NOMO-1 treated with DMSO at 0.1 percent for 48 hours (cell line): ENCODE results near the gene CETP.
"Not testable (repeated sequence)": the region's sequence is repeated elsewhere in the genome, so short reads cannot be mapped to it uniquely, and the experiment has no call there.

ENCODE experiments used
- DNase-seq: peaks from one replicate; lab custom pipeline; 2025; ENCODE audit not compliant: unreplicated experiment; lab: John Stamatoyannopoulos, UW

The CETP gene

GRCh38 chr16:56997264-56997663 lies 35.5 kb downstream of the CETP start:
- no peak for DNase-seq

DNA sequence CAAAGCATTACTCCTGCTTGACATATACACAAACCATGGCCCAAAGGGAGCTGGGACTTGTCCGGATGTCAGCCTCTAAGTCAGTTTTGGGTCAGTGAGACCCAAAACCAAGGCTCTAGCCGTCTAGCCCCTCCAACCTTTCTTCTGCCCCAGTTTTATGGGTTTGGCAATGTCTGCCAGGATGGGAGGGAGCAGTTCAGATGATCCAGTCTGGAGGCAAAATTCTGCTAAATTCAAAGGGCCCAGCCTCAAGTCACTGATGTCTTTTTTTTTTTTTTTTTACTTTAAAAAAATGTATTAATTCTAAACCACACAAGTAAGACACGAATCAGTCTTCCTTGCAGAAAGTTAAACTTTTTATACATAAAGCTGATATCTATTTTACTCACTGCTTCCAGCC lies 36.2 kb downstream of the CETP start:
- no peak for DNase-seq

DNA sequence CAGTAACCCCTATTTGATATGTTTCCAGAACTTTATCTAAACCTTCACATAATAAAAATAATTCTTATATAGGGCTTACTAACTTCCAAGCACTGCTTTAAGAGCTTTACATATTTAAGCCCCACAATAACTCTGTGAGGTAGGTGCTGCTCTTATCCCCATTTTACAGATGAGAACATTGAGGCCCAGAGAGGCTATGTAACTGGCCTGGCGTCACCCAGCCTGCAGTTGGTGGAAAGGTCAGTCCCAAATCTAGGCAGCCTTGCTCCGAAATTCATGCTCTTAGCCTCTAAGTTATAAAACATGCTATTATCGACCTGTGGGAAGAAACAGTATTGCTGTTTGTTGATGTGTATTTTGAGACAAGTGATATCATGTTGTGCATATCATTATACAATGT lies 36.6 kb downstream of the CETP start:
- DNase-seq = no peak

GRCh38 chr16:56998861-56999260 lies 37.1 kb downstream of the CETP start:
- no peak for DNase-seq

DNA sequence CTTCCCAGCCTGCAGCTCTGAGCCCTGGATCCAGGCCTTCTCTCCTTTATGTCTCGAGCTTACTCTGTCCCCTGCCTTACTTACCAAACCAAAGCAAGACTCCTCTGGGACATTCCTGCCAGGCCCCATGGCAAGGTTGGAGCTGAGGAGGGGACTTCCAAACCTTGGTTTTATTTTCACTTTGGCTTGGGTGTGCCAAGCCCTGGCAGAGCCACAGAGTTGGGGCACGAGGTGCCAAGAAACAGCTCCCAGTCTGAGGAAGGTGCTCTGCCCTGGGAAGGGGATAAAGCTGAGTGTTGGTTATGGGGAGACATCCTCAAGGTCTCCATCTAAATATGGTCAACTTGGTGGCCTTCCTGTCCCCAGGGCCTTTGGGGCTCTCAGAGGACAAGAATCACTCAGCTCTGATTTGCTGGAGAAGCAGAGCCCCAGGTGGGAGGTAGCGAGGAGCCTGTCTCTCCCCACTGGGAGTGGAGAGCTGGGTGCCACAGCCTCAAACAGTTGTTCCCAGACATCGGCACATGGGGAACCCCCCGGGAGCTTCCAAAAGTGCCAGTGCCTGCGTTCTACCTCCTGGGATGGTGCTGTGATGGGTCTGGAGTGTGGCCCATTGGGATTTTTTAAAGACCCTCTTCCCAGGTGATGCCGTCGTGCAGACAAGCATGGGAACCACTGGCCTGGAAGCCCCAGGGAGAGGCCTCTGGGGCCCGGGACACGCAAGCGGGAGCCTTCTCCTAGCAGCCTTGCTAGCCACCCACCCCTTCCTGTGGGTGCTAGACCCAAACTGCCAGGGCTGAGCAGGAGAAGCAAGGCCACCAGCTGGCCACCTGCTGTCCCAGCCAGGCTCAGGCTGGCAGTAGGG lies 37.9 kb downstream of the CETP start:
- DNase-seq = no peak

GRCh38 chr16:57000271-57001025 lies 38.7 kb downstream of the CETP start:
- no peak for DNase-seq

DNA sequence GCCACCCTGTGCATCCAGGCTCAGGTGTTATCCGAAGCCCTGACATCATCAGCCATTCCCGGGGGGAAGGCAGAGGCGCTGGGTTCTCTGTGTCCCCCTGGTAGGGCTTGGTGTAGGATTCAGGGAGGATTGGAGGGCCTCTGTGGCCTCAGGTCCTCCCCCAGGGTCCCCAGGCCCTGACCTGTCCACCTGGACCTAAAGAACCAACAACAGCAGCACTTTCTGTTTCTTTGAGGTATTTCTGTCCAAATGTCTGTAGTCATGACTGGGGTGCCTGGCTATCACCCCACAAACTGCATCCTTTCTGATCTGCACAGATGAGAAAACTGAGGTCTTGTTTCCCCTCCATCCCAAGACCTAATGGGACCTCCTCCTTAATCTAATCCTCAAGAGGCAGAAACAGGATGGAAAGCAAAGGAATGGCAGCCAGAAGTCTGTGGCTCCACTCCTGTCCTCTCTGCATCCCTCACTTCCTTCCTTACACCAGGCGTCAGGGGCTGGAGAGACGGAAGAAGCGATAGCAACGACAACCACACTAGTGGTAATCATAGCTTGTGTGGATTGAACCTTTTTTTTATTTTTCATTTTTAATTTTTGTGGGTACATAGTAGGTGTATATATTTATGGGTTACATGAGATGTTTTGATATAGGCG lies 39.4 kb downstream of the CETP start:
- no peak for DNase-seq

DNA sequence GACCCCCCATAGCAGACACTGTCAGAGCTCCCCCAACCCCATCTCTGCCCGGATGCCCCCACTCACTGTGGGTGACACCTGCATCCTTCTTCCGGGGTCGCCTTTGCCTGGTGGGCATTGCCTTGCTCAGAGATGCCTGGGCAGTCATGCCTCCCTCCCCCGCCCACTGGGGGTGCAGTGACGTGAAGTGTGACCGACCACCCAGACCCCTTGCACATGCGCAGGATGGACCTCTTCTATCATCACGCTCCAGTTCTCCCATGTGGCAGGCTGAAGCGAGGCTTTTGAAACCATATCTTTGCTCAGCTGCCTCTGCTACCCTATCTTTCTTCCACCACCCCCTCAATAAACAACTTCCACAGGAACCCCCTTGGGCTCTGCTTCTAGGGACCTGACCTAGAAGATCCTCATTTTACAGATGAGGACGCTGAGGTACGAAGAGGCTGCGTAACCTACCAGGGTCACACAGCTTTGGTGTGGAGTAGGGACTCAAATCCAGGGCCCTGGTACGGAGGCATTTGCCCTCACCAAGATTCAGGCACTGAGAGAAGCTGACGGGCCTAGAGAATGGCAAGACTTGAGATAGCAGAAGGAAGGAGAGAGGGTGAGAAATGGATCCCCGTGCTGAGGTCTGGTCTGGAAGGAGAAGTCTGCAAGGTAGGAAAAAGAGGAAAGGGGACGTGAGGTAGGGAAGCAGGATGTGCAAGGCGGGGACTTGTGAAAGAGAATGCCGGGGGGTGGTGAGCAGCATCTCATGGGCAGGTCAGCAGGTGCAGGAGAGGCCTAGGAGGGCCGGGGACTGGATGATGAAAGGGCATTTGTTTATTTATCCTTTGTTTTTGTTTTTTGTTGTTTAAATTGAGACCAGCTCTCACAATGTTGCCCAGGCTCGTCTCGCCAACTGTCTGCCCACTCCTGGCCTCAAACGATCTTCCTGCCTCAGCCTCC lies 42.0 kb downstream of the CETP start:
- DNase-seq = no peak

DNA sequence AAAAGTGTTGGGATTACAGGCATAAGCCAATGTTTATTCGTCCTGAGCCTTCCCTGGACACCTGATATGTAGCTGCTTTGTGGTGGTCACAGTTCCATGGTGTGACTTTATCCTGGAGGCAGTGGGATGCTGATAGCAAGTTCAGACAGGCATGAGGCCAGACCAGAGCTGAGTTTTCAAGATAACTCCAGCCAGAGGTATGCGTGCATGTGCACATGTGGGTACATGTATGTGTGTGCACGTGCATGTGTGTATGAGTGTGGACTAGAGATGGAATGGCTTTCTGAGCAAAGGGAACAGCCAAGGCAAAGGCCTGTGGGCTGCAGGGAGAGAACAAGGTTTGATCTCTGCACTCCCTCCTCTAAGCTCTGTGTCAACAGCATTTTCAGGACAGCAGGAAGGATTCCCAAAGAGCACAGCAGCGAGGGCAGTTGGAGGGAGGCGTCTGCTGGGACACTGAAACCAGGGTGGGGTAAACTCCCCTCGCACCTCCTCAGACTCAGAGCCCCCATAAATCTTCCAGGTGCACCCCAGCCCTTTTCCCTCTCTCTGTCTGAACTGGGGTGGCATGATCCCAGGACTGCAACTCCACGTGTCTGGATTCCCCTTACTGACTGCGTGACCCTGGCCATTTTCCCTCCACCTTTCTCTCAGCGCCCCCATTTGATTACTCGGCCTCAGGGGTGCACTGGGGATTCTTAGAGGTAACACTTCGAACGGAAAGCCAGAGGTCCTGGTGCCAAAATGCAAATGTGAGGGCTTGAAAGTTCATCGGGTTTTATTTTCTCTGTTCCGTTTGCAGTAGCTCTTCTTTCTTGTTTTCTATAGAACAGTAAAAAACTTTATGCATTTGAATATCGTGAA lies 42.9 kb downstream of the CETP start:
- no peak for DNase-seq

GRCh38 chr16:57005597-57005996 lies 43.8 kb downstream of the CETP start:
- not testable (repeated sequence) for DNase-seq

DNA sequence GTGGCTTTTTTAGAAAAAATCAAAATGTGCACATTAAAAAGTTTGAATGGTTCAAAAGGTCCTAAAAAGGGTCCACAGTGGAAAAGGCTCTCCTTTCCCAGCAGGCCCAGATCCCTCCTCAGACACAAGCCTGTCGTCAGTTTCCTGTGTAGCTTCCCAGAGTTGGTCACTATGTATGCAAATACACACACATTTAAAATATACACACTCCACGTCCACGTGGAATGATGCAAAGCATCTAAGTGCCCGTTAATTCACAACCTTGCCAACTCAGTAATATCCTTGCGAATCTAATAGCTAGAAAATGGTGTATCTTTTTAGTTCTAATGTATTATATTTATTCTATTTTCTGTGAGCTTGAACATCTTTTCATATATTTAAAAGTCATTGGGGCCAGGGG lies 45.3 kb downstream of the CETP start:
- no peak for DNase-seq

DNA sequence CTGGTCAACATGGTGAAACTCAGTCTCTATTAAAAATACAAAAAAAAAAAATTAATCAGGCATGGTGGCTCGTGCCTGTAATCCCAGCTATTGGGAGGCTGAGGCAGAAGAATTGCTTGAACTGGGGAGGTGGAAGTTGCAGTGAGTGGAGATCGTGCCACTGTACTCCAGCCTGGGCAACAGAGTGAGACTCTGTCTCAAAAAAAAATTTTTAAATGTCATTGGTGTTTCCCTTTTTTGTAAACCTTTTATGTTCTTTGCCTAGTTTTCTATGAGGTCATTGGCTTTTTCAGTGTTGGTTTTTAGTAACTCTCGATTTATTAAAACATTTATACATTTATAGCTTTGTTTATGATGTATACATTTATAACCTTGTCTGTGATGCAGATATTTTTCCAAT lies 45.8 kb downstream of the CETP start:
- no peak for DNase-seq

- DNase-seq = no peak
Measured at GRCh38 chr16:57008440-57008839, 46.7 kb downstream of the CETP start.

DNA sequence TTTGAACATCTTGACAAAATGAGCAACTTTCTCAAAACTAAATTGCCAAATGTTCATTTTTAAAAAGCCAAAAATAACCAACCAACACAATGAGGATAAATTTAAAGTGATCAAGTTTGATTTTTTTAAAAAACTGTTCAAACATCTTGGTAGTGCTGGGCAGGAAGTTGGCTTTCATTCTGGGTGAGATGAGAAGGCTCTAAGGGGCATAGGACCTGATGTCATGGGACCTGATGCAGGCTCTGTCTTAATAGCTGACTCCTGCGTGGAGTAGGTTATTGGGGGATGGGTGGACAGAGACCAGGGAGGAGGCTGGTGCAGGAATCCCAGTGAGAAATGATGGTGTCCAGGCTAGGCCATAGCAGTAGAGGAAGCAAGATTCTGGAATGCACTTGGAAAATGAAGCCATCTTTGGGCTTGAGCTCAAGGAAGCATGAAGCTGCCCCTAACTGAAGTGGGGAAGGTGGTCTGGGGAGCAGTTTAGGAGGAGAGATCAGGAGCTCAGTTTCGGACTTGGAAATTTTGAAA lies 48.0 kb downstream of the CETP start:
- no peak for DNase-seq

GRCh38 chr16:57012353-57012752 lies 50.6 kb downstream of the CETP start:
- DNase-seq = no peak

- no peak for DNase-seq
Measured at GRCh38 chr16:57013229-57013628, 51.5 kb downstream of the CETP start.

DNA sequence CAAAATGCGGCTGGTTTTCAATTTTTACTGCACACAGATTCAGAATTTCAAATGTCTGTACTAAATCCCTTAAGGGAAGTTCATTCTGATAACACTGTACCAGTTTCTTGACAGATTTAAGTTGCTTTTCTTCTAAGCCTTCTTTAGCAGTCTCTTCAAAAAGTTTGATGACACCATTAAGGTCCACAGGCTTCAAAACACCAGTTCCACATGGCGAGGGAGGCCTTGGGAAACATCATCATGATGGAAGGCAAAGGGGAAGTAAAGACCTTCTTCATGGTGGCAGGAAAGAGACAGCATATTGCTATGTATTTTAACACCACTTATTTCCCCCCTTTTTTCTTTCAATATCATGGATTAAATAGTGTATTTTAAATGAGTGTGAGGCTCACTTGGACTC lies 52.2 kb downstream of the CETP start:
- DNase-seq = no peak

- DNase-seq = no peak
Measured at GRCh38 chr16:57016301-57016700, 54.6 kb downstream of the CETP start.

DNA sequence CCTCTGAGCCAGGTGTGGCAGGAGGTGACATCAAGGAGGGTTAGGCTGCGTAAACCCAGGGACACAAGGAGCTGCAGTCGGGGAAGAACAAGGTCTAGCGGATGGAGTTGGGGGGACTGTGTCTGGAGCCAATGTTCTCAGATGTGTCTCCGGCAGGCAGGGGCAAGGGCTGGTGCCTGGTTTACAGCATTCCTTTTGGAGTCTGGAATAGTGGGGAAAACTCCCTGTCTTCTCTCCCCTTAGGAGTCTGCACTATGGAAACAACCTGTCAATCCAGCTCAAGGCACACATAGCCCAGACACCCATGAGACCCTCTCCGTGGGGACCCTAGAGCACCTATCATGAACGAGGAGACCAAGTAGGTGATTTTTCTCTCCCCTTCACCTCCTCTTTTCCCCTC lies 55.1 kb downstream of the CETP start:
- DNase-seq = no peak

- no peak for DNase-seq
Measured at GRCh38 chr16:57017251-57017650, 55.5 kb downstream of the CETP start.
